ENCODE measurements around the gene PECR. TPM values are rescaled to one million over a fixed set of nuclear protein-coding genes. Genes with fewer than 3 reads are reported as not detected.
A peak's percentile ranks its signal among the peaks of the same experiment; 100 is the strongest.

PECR gene
- total and polyA plus RNA-seq, 2 donors (not counting 1 experiment from before 2014, with no cell fraction given), result 9.5 to 16.5 TPM

DNA sequence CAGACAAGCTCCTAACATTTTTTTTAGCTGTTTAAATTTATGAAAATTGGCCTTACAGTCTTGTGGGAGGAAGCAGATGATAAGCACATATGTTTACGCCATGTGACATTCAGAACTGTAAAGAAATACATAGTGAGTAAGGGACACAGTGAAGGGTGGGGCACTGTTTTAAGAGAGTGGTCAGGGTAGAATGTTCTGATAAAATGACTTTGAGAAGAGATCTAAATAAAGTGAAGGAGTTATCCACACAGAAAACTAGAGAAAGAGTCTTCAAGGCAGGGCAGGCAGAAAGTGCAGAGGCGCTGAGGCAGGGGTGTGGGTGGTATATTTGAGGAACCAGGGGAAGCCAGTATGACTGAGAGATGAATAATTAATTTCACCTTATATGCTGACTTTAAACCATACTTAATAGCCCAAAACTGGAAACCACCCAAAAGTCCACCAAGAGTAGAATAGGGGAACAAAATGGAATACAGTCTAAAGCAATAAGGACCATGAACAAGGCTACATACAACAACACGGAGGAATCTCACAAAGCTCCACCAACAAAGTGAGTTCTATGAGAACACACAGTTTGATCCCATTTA lies 76.8 kb downstream of the PECR start:
- H3K4me1 ChIP-seq (ENCODE audit: control insufficient read depth in 2 of 2, insufficient read depth in 2 of 2, low read length in 2 of 2), result peaks cover 30 to 43% of the 10 kb centered on the region in 2 donors
- peak overlapping the region in 1 of 2 donors; percentile 49 for H3K27ac ChIP-seq (ENCODE audit: low read length in 2 of 2)
- H3K9me3 Mint-ChIP-seq (ENCODE audit: insufficient read depth), result no peaks in the 10 kb centered on the region
- peak overlapping the region; percentile 65 for H3K4me3 Mint-ChIP-seq
- H2AFZ ChIP-seq (ENCODE audit: insufficient read depth, low read depth, low read length, poor library complexity, severe bottlenecking), result no peak overlapping the region
- H3K4me1 Mint-ChIP-seq, result peaks cover 46% of the 10 kb centered on the region
- CTCF ChIA-PET, result interaction anchor here (1.2 to 2.3 kb wide), 4 partner anchors 17 to 29 kb away, joined by 4 to 7 read pairs (median 6); no protein-coding TSS in a partner anchor
- 75% methylated on average over 1 of the region's 3 CpGs for WGBS (ENCODE audit: insufficient coverage)
- ATAC-seq (ENCODE audit: low read depth) (peak; percentile 52), DNase-seq (peak; percentile 62)
- no peaks in the 10 kb centered on the region for H3K27me3 ChIP-seq (replicated peaks in 1 of 4; ENCODE audit: control extremely low read depth in 1 of 4, control insufficient read depth in 3 of 4, insufficient read depth in 4 of 4, low read length in 3 of 4)
- TF ChIP-seq EZH2 (IDR thresholded peaks at IDR 0.05; ENCODE audit: borderline replicate concordance, insufficient read depth, low read depth, low read length, poor library complexity, severe bottlenecking), result no peak
- TF ChIP-seq CTCF (IDR thresholded peaks at IDR 0.05), result no peak
- no peaks in the 10 kb centered on the region for H3K36me3 ChIP-seq (replicated peaks in 1 of 2; ENCODE audit: control extremely low read depth in 1 of 2, control insufficient read depth in 1 of 2, extremely low read depth in 1 of 2, insufficient read depth in 2 of 2, low read length in 1 of 2)
- H3K4me3 ChIP-seq (ENCODE audit: control extremely low read depth in 1 of 5, extremely low read depth in 1 of 5, insufficient read depth in 1 of 5, low read depth in 2 of 5, low read length in 4 of 5), result no peak overlapping the region
- H3K4me2 ChIP-seq (replicated peaks; ENCODE audit: low read depth, low read length, poor library complexity, severe bottlenecking), result peak overlapping the region; percentile 32
- H4K20me1 ChIP-seq (ENCODE audit: control insufficient read depth, insufficient read depth, low read length, poor library complexity, severe bottlenecking), result no peaks in the 10 kb centered on the region
- POLR2A ChIA-PET, result interaction anchor here (0.7 kb wide), 1 partner anchor 942 kb away, joined by 3 read pairs; no protein-coding TSS in a partner anchor
- peaks cover 15% of the 10 kb centered on the region for H3K79me2 ChIP-seq (ENCODE audit: control insufficient read depth, insufficient read depth, low read length)
- intact Hi-C loops (cut with micrococcal nuclease), result no loop called here
- H3K27me3 Mint-ChIP-seq, result no peaks in the 10 kb centered on the region
- peak overlapping the region; percentile 58 for H3K27ac Mint-ChIP-seq
- no peaks in the 10 kb centered on the region for H3K9me3 ChIP-seq (ENCODE audit: control extremely low read depth in 1 of 3, control insufficient read depth in 2 of 3, insufficient read depth in 1 of 3, low read length in 2 of 3)
- H3K9ac ChIP-seq (ENCODE audit: low read length), result no peak overlapping the region

GRCh38 chr2:216003876-216004696 lies 77.5 kb downstream of the PECR start:
- Histone ChIP-seq H3K9me3 (ENCODE audit: control extremely low read depth in 1 of 3, control insufficient read depth in 2 of 3, insufficient read depth in 1 of 3, low read length in 2 of 3) (no peaks in the 10 kb centered on the region), H3K36me3 (replicated peaks in 1 of 2; ENCODE audit: control extremely low read depth in 1 of 2, control insufficient read depth in 1 of 2, extremely low read depth in 1 of 2, insufficient read depth in 2 of 2, low read length in 1 of 2) (no peaks in the 10 kb centered on the region), H4K20me1 (ENCODE audit: control insufficient read depth, insufficient read depth, low read length, poor library complexity, severe bottlenecking) (no peaks in the 10 kb centered on the region), H3K79me2 (ENCODE audit: control insufficient read depth, insufficient read depth, low read length) (peaks cover 15% of the 10 kb centered on the region), H2AFZ (ENCODE audit: insufficient read depth, low read depth, low read length, poor library complexity, severe bottlenecking) (no peak overlapping the region), H3K4me1 (ENCODE audit: control insufficient read depth in 2 of 2, insufficient read depth in 2 of 2, low read length in 2 of 2) (peaks cover 30 to 40% of the 10 kb centered on the region in 2 donors), H3K9ac (ENCODE audit: low read length) (no peak overlapping the region), H3K4me2 (replicated peaks; ENCODE audit: low read depth, low read length, poor library complexity, severe bottlenecking) (peak overlapping the region; percentile 32), H3K4me3 (ENCODE audit: control extremely low read depth in 1 of 5, extremely low read depth in 1 of 5, insufficient read depth in 1 of 5, low read depth in 2 of 5, low read length in 4 of 5) (no peak overlapping the region), H3K27ac (ENCODE audit: low read length in 2 of 2) (peak overlapping the region in 1 of 2 donors; percentile 49), H3K27me3 (replicated peaks in 1 of 4; ENCODE audit: control extremely low read depth in 1 of 4, control insufficient read depth in 3 of 4, insufficient read depth in 4 of 4, low read length in 3 of 4) (no peaks in the 10 kb centered on the region)
- no peak overlapping the region for H3K27ac Mint-ChIP-seq
- 90% methylated on average over 1 of the region's 6 CpGs for WGBS (ENCODE audit: insufficient coverage)
- DNase-seq (no peak), ATAC-seq (ENCODE audit: low read depth) (no peak)
- H3K9me3 Mint-ChIP-seq (ENCODE audit: insufficient read depth), result no peaks in the 10 kb centered on the region
- H3K4me3 Mint-ChIP-seq, result no peak overlapping the region
- H3K4me1 Mint-ChIP-seq, result peaks cover 46% of the 10 kb centered on the region
- H3K27me3 Mint-ChIP-seq, result no peaks in the 10 kb centered on the region
- intact Hi-C loops (cut with micrococcal nuclease), result no loop called here
- TF ChIP-seq CTCF (IDR thresholded peaks at IDR 0.05) (no peak), EZH2 (IDR thresholded peaks at IDR 0.05; ENCODE audit: borderline replicate concordance, insufficient read depth, low read depth, low read length, poor library complexity, severe bottlenecking) (no peak)
- POLR2A ChIA-PET, result interaction anchor here (0.7 kb wide), 1 partner anchor 943 kb away, joined by 3 read pairs; no protein-coding TSS in a partner anchor
- CTCF ChIA-PET, result no interaction called here

Data from B cell (primary cell).